ENCODE measurements around the gene PRDM12.
"Not testable (repeated sequence)": the region's sequence is repeated elsewhere in the genome, so short reads cannot be mapped to it uniquely, and the experiment has no call there.

PRDM12 gene

DNA sequence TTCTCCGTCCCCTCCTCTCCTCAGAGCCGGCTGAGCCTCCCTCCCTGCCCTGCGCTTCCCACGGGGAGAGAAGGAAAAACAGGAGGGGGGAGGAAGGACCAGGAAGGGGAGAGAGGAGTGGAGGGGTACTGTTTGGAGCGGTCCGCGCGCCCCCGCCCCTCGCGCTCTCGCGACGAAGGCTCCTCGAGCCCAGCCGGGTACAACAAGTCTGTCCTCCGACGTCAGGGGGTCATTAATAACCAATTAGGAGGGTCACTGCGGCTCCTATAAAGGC is 480 bp upstream of the PRDM12 start:
- DNase-seq (ENCODE audit: low spot score), result no peak

DNA sequence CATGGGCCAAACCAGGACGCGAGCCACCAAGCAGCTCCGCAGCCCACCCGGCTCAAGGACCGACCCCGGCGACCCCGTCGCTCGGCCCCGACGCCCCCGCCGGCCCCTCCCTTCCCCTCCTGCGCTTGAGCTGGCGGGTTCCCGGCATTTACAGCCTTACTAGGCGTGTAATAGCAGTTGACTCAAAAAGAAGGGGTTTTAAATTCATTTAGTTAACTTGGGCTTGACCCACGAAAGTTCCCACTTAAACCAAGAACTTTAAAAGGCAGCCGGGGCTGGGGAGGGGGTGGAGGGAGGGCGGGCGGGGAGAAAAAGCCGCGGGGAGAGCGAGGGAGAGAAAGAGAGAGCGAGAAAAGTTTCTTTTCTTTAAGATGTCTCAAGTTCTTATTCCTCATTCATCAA is 636 bp downstream of the PRDM12 start:
- no peak for DNase-seq (ENCODE audit: low spot score)

DNA sequence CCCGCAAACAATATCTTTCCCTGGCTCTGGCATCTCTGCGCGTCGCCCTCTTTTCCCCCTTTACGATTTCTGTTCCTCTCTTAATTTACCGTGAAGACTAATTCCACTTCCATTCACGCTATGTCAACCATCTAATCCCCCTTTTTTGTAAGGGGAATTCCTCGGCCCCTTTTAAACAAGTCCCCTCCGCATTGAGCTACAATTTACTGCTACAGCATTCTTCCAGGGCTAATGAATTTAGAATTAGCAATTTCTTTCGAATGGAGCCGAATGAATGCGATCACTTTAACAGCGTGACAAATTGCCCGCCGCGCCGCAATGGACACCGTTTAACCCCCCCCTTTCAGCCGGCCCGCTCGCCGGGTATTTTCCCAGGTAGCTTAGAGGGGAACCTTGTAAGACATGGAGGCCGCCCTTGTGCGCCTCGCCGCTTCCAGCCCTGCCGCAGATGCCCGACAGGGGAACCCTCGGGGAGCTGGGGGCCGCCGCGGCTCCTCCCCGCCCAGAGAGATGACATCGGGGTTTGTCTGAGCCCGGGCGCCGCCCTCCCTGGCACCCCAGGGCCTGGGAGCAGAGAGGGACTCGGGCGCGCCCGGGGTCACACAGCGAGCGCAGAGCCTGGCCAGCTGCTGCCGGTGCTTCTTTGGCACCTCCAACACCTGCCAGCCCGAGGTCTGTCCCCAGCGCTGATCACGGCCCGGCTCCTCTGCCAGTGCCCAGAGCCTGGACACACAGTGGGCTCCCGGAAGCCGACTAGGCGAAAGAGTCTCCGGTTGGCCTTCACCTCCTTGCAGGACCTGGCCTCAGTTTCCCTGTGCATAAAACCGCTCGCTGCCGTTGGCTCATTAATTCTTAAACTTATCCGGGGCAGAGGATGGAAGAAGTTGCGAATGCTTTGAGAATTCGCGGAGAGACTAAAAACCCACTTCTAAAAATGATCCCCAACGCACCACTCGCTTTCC is 1.3 kb downstream of the PRDM12 start:
- no peak for DNase-seq (ENCODE audit: low spot score)

GRCh38 chr9:130666393-130667119 is 2.2 kb downstream of the PRDM12 start:
- DNase-seq (ENCODE audit: low spot score), result no peak

GRCh38 chr9:130667120-130667435 is 2.7 kb downstream of the PRDM12 start:
- no peak for DNase-seq (ENCODE audit: low spot score)

DNA sequence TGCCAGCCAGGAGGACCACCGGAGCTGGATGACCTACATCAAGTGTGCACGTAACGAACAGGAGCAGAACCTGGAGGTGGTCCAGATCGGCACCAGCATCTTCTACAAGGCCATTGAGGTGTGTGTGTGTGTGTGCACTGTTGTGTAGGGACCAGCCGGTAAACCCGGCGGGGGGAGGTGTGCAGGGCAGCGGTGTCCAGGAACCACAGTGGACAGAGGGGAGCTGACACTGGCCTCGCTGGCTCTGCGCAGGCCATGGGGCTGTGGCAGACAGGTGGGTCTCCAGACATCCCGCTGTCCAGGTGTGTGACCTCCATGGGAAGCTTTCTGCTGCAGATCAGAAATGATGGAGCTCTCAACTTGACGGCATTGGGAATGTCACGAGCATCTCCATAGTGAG is 3.8 kb downstream of the PRDM12 start:
- DNase-seq (ENCODE audit: low spot score), result no peak

- no peak for DNase-seq (ENCODE audit: low spot score)
These were observed 4.3 kb downstream of the PRDM12 start for GRCh38 chr9:130668659-130669058.

DNA sequence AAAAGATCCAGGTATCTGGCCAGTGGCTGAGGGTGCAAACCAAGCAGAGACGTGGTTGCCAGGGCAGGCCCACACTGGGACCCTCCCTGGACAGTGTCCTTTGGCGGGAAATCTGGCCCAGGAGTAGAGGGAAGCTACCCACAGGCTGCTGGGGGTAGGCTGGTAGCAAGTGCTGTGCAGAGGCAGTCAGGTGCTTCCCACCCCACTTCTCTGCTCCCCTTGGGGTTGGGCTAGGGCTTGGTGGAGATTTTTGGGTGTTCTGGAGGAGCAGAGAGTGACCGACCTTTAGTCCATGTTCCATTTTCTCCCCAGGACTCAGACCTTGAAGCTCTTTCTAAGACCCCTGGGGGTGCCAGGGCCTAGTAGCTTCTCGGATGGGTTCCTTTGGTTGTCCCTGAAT is 5.6 kb downstream of the PRDM12 start:
- no peak for DNase-seq (ENCODE audit: low spot score)

GRCh38 chr9:130670644-130671043 is 6.2 kb downstream of the PRDM12 start:
- no peak for DNase-seq (ENCODE audit: low spot score)

DNA sequence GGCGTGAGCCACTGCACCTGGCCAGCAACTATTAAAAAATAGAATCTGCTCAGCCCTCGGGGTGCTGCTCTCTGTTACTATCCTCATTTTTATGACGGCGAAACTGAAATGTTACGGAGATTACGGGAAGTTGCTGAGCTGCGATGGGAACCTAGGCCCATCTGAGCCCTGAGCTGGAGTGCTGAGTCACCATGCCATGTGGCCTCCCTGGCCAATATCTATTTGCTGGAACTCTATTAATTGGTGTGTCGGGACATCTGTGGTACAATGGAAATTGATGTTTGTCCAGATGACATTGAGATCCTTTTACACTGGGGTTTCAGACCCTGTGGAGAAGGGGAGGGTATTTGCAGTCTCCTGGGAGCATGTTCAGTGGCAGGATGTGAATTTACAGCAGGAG is 8.1 kb downstream of the PRDM12 start:
- DNase-seq (ENCODE audit: low spot score), result no peak

GRCh38 chr9:130672933-130673615 is 8.7 kb downstream of the PRDM12 start:
- no peak for DNase-seq (ENCODE audit: low spot score)

- no peak for DNase-seq (ENCODE audit: low spot score)
These were observed 11.0 kb downstream of the PRDM12 start for GRCh38 chr9:130675396-130675795.

DNA sequence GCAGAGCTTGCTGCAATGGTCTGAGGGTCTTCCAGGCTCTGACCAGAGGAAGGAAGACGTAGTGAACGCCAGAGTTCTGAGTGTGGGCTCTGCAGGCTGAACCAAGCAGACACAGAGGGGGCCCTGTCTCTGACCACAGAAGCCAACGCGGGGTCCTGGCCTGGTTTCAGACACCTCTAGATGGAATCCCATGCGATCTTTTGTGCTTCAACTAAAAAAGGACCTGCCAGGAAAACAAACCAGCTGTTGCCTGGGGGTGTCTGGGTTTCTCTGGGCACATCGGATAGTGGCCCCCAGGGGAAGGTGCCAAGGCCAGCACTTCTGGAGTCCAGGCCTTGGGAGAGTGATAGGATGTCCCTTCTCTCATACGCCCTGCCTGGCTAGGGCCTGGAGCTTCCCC is 12.9 kb downstream of the PRDM12 start:
- DNase-seq (ENCODE audit: low spot score), result no peak

DNA sequence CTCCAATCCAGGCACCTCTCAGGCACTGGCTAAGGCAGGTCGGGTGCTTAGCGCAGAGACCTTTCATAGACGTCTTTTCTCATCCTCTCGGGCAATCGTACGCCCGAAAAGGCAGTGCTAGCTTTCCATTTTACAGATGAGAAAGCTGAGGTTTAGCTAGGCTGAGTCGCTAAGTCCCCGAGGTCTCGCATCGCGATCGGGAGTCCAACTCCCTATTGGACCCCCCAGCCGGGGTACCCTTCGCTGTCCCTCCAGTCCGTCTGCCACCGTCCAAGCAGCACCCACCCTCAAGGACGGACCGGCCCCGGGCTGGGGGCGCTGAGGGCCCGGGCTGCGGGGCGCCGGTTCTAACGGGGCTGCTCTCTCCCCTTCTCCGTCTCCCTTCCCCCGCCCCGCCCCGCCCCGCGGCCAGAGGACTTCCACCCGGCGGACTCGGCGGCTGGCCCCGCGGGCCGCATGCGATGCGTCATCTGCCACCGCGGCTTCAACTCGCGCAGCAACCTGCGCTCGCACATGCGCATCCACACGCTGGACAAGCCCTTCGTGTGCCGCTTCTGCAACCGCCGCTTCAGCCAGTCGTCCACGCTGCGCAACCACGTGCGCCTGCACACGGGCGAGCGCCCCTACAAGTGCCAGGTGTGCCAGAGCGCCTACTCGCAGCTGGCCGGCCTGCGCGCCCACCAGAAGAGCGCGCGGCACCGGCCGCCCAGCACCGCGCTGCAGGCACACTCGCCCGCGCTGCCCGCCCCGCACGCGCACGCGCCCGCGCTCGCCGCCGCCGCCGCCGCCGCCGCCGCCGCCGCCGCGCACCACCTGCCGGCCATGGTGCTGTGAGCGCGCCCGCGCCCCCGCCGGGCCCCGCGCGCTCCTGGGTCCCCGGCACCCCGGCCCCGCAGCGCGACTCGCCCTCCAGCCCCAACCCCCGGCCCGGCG is 16.7 kb downstream of the PRDM12 start:
- peak; percentile 88 for DNase-seq (ENCODE audit: low spot score)

DNA sequence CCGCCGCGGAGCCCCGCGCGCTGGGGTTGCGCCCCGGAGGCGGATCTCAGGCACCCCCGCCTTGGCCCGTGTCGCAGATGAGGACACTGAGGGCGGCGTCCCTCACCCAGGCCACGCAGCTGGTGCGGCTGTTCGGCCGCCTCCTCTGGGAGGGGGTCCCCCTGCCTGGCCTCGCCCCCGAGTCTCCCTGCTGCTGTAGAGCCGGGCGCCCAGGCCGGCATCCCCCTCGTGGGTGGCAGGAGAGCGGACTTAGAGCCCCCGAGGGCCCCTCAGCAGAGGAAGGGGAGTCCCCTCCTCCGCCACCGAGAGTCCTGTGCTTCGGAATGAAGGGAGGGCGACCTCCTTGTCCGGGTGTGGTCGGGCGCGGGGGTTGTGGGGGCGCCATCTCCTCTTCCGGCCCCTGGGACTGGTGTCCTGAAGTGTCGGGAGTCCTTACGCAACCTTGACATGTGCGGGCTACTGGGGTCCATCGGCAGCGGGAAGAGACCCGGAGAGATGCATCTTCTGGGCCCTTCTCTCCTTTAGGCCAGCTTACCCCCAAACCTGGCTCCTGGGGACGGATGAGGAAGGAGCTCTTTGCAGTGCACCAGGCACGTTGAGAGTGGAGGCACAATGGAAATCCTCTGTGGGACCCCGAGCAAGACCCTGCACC is 17.5 kb downstream of the PRDM12 start:
- peak; percentile 60 for DNase-seq (ENCODE audit: low spot score)

- DNase-seq (ENCODE audit: low spot score), result peak; percentile 77
These were observed 18.2 kb downstream of the PRDM12 start for GRCh38 chr9:130682421-130683121.

GRCh38 chr9:130685104-130685503 is 20.7 kb downstream of the PRDM12 start:
- no peak for DNase-seq (ENCODE audit: low spot score)

DNA sequence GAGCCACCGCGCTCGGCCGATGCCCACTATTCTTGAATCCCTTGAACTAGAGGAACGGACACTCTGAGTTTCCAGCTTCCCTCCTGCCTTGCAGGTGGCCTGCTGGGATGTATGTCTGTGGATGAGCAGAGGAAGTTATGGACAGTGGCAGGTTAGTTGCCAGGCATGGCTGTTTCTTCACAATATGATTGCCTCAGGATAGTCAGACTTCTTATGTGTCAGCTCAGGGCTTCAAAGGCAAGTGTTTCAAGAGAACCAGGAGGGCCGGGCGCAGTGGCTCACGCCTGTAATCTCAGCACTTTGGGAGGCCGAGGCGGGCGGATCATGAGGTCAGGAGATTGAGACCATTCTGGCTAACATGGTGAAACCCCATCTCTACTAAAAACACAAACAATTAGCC is 21.6 kb downstream of the PRDM12 start:
- not testable (repeated sequence) for DNase-seq (ENCODE audit: low spot score)

DNA sequence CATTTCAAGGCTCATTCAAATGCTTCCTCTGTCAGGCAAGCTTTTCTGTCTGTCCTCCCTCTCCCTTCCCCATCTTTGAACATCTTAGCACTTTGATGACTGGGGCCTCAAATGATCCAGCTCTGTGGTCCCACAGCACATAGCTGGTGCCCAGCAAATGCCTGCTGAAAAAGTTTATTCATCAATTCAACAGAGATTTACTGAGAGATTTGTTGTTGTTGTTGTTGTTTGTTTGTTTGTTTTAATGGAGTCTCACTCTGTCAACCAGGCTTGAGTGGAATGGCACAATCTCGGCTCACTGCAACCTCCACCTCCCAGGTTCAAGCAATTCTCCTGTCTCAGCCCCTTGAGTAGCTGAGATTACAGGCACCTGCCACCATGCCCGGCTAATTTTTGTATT is 23.2 kb downstream of the PRDM12 start:
- no peak for DNase-seq (ENCODE audit: low spot score)

GRCh38 chr9:130688072-130688471 is 23.7 kb downstream of the PRDM12 start:
- DNase-seq (ENCODE audit: low spot score), result no peak
